ENCODE data around the gene SUGP2.
A peak's percentile ranks its signal among the peaks of the same experiment; 100 is the strongest.

Gene SUGP2

DNA sequence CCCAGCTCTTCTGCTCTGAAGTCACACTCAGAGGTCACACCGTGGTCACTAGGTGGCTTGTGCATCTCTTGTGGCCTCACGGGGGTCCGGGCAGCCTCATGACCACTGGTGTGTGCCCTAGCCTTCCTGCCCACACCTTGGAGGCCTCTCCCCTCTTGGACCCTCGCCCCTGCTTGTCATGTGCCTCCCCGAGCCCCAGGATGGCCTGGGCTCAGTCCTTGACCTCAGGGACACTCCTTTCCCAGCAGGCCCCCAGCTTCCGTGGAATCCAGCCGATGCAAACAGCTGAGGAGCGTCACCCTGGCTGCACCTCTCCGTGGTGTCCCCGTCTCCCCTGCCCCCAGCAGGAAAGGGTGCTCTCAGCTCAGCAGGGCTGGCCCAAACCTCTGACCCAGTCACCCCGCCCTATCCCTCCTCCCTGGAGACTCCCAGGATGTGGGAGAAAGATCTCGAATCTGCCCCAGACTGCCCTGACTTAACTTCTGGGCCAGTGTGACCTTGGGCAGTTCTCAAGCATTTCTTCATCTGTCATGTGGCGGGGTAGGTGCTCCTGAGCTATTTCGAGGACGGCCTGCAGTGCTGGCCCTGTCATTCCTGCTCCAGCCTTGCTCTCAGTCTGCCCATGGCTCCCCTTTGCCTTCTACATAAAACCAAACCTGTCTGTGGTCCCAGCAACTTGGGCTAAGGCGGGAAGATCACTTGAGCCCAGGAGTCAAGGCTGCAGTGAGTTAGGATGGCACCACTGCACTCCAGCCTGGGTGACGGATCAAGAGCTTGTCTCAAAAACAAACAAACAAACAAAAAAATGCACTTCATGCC, 25.9 kb upstream of the SUGP2 start:
- no peak for DNase-seq

DNA sequence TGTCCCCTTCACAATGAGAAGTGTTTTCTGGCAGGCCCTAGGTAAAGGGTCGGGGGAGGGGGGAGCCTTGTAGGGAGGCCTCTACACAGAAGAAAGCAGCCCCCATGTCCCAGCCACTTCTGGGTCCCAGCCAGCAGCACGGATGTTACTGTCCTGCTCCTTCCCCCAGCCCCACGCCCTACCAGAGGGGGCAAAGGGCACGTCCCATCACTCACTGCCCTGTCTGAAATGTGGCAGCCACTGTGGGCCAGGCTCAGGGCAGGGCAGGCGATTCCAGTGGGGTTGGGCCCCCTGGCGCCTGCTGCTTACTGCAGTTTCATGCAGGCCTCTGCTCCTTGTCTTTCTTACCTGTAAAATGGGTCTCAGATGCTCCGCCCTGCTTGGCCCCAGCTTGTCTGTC, 24.4 kb upstream of the SUGP2 start:
- no peak for DNase-seq

- no peak for DNase-seq
Measured at GRCh38 chr19:19057317-19057716, 24.0 kb upstream of the SUGP2 start.

GRCh38 chr19:19056636-19057275, 23.4 kb upstream of the SUGP2 start:
- DNase-seq, result no peak

DNA sequence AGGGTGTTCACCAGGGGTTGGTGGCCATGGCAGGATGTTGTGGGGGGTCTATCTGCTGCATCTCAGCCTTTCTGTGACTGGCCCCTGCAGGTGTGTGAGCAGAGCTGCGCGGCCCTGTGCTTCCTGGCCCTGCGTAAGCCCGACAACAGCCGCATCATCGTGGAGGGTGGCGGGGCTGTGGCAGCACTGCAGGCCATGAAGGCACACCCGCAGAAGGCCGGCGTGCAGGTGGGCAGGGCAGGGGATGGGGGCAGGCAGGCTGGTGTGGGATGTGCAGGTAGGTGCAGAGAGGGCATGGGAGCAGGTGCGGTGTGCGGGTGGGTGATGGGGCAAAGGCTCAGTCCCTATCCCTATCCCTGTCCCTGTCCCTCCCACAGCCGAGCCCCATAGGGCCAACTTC, 22.4 kb upstream of the SUGP2 start:
- DNase-seq, result no peak

- DNase-seq, result no peak
Measured at GRCh38 chr19:19054939-19055440, 21.7 kb upstream of the SUGP2 start.

- no peak for DNase-seq
Measured at GRCh38 chr19:19054315-19054938, 21.1 kb upstream of the SUGP2 start.

- DNase-seq, result peak; percentile 57
Measured at GRCh38 chr19:19053508-19054314, 20.4 kb upstream of the SUGP2 start.

GRCh38 chr19:19052921-19053320, 19.6 kb upstream of the SUGP2 start:
- DNase-seq, result no peak

DNA sequence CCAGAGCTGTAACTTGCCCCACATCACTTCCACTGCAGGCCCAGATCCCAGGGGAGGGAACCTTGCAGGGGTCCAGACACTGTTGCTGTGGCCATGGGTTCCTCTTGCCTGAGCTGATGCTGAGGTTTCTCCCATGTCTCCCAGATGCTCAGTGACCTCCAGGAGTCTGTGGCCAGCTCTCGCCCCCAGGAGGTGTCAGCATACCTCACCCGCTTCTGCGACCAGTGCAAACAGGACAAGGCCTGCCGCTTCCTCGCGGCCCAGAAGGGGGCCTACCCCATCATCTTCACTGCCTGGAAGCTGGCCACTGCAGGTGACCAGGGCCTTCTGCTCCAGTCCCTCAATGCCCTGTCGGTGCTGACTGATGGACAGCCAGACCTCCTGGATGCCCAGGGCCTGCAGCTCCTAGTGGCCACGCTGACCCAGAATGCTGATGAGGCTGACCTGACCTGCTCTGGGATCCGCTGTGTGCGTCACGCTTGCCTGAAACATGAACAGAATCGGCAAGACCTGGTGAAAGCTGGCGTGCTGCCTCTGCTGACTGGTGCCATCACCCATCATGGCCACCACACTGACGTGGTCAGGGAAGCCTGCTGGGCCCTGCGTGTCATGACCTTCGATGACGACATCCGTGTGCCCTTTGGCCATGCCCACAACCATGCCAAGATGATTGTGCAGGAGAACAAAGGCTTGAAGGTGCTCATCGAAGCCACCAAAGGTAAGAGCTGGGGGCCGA, 18.3 kb upstream of the SUGP2 start:
- no peak for DNase-seq

DNA sequence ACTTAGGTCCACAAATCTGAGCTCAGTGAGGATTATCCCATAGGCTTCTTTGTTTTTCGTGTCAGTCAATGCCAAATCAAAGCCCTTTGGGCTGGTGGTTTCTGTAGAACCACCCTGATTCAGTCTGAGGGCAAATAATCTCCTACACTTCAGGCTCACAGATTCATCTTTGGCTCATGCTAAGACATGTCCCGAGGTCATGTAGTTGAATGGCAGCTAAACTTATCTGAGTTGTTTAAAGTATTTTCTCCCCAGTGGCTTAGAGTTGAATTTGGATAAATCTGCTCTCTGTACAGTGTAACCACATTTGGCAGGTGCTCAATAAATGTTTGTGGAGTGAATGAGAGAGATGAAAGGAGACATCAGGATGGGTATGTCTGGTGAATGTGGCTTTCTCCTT, 17.4 kb upstream of the SUGP2 start:
- no peak for DNase-seq

- DNase-seq, result no peak
Measured at GRCh38 chr19:19050104-19050503, 16.8 kb upstream of the SUGP2 start.

- no peak for DNase-seq
Measured at GRCh38 chr19:19049406-19049805, 16.1 kb upstream of the SUGP2 start.

DNA sequence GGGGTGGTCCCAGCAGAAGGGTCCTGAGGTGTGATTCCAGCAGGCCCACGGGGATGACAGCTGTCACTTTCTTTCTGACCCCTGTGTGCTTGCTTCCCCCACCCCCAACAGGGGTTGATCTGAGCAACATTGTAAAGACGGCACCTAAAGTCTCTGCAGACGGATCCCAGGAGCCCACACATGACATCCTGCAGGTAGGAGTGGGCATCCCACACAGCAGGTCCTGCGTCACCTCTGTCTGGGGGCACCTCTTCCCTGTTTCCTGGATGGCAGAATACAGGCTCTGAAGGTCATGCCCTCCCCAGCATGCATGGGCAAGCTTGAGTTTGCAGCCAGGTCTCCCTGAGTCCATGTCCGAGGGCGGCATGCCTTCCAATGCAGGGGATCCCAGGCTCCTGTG, 10.6 kb upstream of the SUGP2 start:
- no peak for DNase-seq

DNA sequence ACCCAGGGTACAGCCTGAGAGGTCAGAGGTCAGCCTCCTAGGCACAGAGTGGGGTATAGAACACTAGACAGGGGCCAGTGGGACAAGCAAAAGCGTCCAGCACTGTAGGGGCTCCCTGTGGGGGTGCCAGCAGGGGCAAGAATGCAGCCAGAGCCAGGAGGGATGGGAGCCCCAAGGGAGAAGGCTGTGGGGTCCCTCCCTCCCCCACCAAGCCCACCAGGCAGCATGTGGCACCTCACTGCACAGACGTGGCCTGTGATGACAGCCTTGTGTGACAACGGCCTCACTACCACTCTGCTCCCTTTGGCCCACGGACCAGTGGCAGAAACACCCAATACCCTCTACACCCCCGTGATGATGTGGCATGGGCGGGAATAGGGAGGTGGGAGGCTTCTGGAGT, 10.2 kb upstream of the SUGP2 start:
- no peak for DNase-seq

- DNase-seq, result no peak
Measured at GRCh38 chr19:19042732-19043280, 9.5 kb upstream of the SUGP2 start.

DNA sequence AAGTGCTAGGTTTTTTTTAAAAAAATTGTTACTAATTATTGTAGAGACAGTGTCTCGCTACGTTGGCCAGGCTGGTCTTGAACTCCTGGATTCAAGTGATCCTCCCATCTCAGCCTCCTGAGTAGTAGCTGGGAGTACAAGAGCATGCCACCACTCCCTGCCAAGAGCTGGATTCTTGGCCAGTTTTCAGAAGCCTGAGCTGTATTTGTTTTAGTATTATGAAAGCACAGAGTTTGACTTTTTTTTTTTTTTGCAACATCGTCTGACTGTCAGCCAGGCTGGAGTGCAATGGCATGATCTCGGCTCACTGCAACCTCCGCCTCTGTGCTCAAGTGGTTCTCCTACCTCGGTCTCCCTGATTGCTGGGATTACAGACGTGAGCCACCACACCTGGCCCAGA, 7.1 kb upstream of the SUGP2 start:
- no peak for DNase-seq

DNA sequence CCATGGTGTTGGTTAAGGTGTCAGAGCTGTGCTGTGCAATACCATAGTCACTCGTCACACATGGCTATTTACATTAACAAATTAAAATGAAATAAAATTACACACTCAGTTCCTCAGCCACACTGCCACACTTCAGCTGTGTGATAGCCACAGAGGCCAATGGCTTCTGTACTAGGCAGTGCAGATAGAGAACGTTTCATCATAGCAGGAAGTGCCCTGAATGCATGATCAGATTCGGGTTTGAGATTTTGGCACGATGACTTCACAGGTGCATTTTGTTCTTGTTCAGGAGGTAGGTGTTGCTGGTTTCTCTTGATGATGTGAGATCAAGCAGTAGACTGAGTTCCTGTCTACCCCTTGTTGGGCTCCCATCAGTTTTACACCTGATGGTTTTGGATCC, 6.6 kb upstream of the SUGP2 start:
- peak; percentile 36 for DNase-seq

GRCh38 chr19:19034204-19034624, 897 bp upstream of the SUGP2 start:
- DNase-seq, result peak; percentile 69

DNA sequence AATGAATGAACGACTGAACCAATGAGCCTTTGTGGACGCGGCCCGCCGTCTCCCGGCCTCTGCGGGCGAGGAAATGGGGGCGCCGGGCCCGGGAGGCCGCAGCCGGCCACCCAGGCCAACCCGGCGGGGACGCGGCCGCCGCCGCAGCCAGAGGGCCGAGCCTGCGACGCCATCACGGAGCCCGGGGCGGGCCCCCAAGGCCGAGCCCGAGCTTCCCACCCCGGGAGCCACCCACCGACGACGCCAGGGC, 216 bp downstream of the SUGP2 start:
- DNase-seq, result no peak

DNA sequence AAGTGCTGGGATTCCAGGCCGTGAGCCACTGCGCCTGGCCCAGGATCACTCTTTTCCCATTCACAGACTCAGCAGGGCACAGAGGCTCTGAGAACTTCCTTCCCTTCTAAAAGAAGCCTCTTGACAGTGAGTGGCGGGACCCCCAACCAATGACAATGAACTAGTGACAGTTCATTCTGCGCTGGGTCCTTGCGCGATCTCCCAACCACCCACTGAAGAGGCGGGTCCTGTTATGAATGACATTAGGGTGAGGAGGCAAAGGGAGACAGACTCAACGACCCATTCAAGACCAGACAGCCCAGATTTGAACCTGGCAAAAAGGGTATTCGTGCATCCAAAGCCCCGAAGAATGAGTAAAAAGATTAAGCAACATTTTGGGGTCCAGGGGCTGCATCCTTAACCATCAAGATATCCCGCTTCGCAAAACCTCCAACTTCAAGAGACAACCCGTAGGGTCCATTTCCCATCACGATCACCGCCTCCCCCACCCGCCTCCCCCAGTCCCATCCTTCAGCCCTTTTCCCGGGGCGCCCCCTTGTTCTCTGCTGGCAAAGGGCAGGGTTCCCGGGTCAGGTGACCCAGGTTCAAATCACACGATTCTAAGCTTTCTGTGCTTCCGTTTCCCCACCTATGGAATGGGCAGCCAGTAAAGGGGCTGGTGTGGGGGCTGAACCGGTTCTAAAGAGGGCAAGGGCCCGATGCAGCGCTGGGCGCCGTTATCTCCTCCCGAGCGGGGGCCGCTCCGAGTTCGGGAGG, 719 bp downstream of the SUGP2 start:
- DNase-seq, result peak; percentile 81

DNA sequence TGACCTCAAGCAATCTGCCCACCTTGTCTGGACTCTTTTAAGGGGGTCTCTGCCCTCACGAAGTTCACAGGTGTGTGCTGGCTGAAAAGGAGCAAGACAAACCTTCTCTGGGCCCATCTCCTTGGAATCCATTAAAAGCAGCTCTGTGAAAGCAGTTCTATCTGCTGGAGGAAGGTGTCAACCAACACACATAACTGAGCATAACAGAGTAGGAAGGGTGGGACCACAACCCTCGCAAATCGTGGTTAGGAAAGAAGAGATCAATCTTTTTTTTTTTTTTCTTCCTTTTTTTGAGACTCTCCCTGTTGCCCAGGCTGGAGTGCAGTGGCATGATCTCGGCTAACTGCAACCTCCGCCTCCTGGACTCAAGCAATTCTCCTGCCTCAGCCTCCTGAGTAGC, 1.4 kb downstream of the SUGP2 start:
- DNase-seq, result no peak

Measured in CD4-positive, alpha-beta T cell treated with Interferon gamma for 1 hour (primary cell).